A549 (cell line): ENCODE data around the gene FGF23. TPM values are rescaled to one million over a fixed set of nuclear protein-coding genes. Genes with fewer than 3 reads are reported as not detected.
A peak's percentile ranks its signal among the peaks of the same experiment; 100 is the strongest.

ENCODE experiments used
- ATAC-seq, 2 experiments: fragments of 200-7000 bp in 1 of 2; fragments of >200 bp in 1 of 2; cut with Nextera tagmentation in 1 of 2; cut with Tn5 transposase in 1 of 2; 3 replicates each; pipeline versions ENCODE4 v1.8.0 to v1.9.1; 2018 to 2020; ENCODE audit warnings: mild to moderate bottlenecking in 1 of 2, moderate library complexity in 1 of 2
- CTCF ChIA-PET: fragments of 300-600 bp; sonication (Branson Sonifier 250); formaldehyde crosslinking; extraction: SDS; loops from one replicate; lab custom pipeline; 2021; ENCODE audit warnings: antibody characterized with exemption, inconsistent platforms; lab: Yijun Ruan, JAX
- POLR2A ChIA-PET: fragments of 350-600 bp; formaldehyde crosslinking; extraction: SDS; loops from one replicate; lab custom pipeline; 2021; ENCODE audit warnings: antibody characterized with exemption, inconsistent platforms; lab: Yijun Ruan, JAX
- DNase-seq, 2 experiments: peaks; one replicate each; pipeline versions ENCODE4 v3.0.0 to v3.0.0-alpha.2; 2011 to 2016; ENCODE audit warnings: low read depth in 1 of 2, low spot score in 1 of 2
- FAIRE-seq: peaks from 2 replicates; lab custom pipeline; 2011; peaks lifted over from hg19 to GRCh38; lab: Jason Lieb, UNC
- H3K27ac ChIP-seq, 2 experiments: fragments of >200 bp; sonication (Bioruptor Twin); formaldehyde crosslinking; 3 replicates each; pipeline ENCODE4 v1.5.1; 2016 to 2017
- H3K4me1 ChIP-seq: fragments of >200 bp; sonication (Bioruptor Twin); formaldehyde crosslinking; 3 replicates; pipeline ENCODE4 v1.6.1; 2016
- H3K4me2 ChIP-seq: fragments of >200 bp; sonication (Bioruptor Twin); formaldehyde crosslinking; 3 replicates; pipeline ENCODE4 v1.6.1; 2016
- H3K4me3 ChIP-seq: fragments of >200 bp; sonication (Bioruptor Twin); formaldehyde crosslinking; 3 replicates; pipeline ENCODE4 v1.5.1; 2016
- H3K9me3 ChIP-seq: fragments of >200 bp; sonication (Bioruptor Twin); formaldehyde crosslinking; 3 replicates; pipeline ENCODE4 v1.6.1; 2016
- ATOH8 ChIP-seq: fragments of 250-450 bp; sonication (Bioruptor Pico); IDR thresholded peaks from 2 replicates; pipeline ENCODE4 v1.5.0; 2020; ENCODE audit warnings: low read depth, mild to moderate bottlenecking, moderate library complexity
- BHLHE40 ChIP-seq: IDR thresholded peaks from 2 replicates; pipeline ENCODE4 v1.6.1; 2012; ENCODE audit warnings: low read depth, low read length, inconsistent platforms
- CBX2 ChIP-seq: fragments of 200-600 bp; sonication (generic); IDR thresholded peaks from 2 replicates; pipeline ENCODE4 v1.6.1; 2016; ENCODE audit warnings: low read depth, mild to moderate bottlenecking, borderline replicate concordance
- CBX8 ChIP-seq: fragments of 200-600 bp; sonication (generic); IDR thresholded peaks from 2 replicates; pipeline ENCODE4 v1.6.1; 2016
- CEBPB ChIP-seq, 2 experiments: fragments of >200 bp in 1 of 2; sonication (Bioruptor Twin) in 1 of 2; formaldehyde crosslinking in 1 of 2; IDR thresholded peaks; 2 replicates each; pipeline ENCODE4 v1.6.1; 2012 to 2016
- CTCF ChIP-seq: fragments of >200 bp; sonication (Bioruptor Twin); formaldehyde crosslinking; IDR thresholded peaks from 3 replicates; pipeline ENCODE4 v1.5.1; 2016
- E2F6 ChIP-seq: IDR thresholded peaks from 2 replicates; pipeline ENCODE4 v1.6.1; 2012; ENCODE audit warnings: low read depth, borderline replicate concordance
- EP300 ChIP-seq, 2 experiments: fragments of >200 bp; sonication (Bioruptor Twin); formaldehyde crosslinking; IDR thresholded peaks; 2 replicates in 1 of 2; 3 replicates in 1 of 2; pipeline ENCODE4 v1.6.1; 2016 to 2017
- ESRRA ChIP-seq: fragments of 150-350 bp; IDR thresholded peaks from 2 replicates; pipeline ENCODE4 v1.6.1; 2014; ENCODE audit warnings: mild to moderate bottlenecking, low read length, borderline replicate concordance
- GATA3 ChIP-seq: IDR thresholded peaks from 2 replicates; pipeline ENCODE4 v1.6.1; 2012; ENCODE audit warnings: borderline replicate concordance
- HOXA7 ChIP-seq: fragments of 250-450 bp; sonication (Bioruptor Pico); IDR thresholded peaks from 2 replicates; pipeline ENCODE4 v1.5.0; 2020; ENCODE audit warnings: mild to moderate bottlenecking, moderate library complexity
- HOXB5 ChIP-seq: fragments of 250-450 bp; sonication (Bioruptor Pico); IDR thresholded peaks from 2 replicates; pipeline ENCODE4 v1.5.0; 2020; ENCODE audit warnings: mild to moderate bottlenecking, moderate library complexity
- JUN ChIP-seq, 2 experiments: fragments of >200 bp; sonication (Bioruptor Twin); formaldehyde crosslinking; IDR thresholded peaks; 2 replicates in 1 of 2; 3 replicates in 1 of 2; pipeline ENCODE4 v1.6.1; 2016 to 2017
- KDM1A ChIP-seq: fragments of 200-600 bp; sonication (generic); IDR thresholded peaks from 2 replicates; pipeline ENCODE4 v1.6.1; 2016; ENCODE audit warnings: low read depth, mild to moderate bottlenecking
- MAX ChIP-seq: IDR thresholded peaks from 2 replicates; pipeline ENCODE4 v1.6.1; 2012
- MYC ChIP-seq: IDR thresholded peaks from 2 replicates; pipeline ENCODE4 v1.6.1; 2012; ENCODE audit warnings: mild to moderate bottlenecking, inconsistent platforms, low read length, improper control_type of control experiment, borderline replicate concordance
- NFE2L2 ChIP-seq: fragments of 150-350 bp; conservative IDR thresholded peaks from 2 replicates; pipeline ENCODE4 v1.6.1; 2014; ENCODE audit warnings: low read length
- NR3C1 ChIP-seq: fragments of >200 bp; sonication (Bioruptor Twin); formaldehyde crosslinking; IDR thresholded peaks from 3 replicates; pipeline ENCODE4 v1.6.1; 2017
- POLR2A ChIP-seq: IDR thresholded peaks from 2 replicates; pipeline ENCODE4 v1.6.1; 2012; ENCODE audit warnings: mild to moderate bottlenecking, low read length
- RAD21 ChIP-seq, 2 experiments: fragments of >200 bp in 1 of 2; sonication (Bioruptor Twin) in 1 of 2; formaldehyde crosslinking in 1 of 2; IDR thresholded peaks in 1 of 2; conservative IDR thresholded peaks in 1 of 2; 2 replicates in 1 of 2; 3 replicates in 1 of 2; pipeline ENCODE4 v1.6.1; 2012 to 2018; ENCODE audit warnings: inconsistent platforms in 1 of 2
- RCOR1 ChIP-seq: fragments of 150-350 bp; IDR thresholded peaks from 2 replicates; pipeline ENCODE4 v1.6.1; 2014; ENCODE audit warnings: antibody characterized with exemption, low read length, low read depth
- RNF2 ChIP-seq: fragments of 200-600 bp; sonication (generic); IDR thresholded peaks from 2 replicates; pipeline ENCODE4 v1.6.1; 2016; ENCODE audit warnings: low read depth, mild to moderate bottlenecking, antibody characterized with exemption, moderate library complexity, borderline replicate concordance
- SMC3 ChIP-seq: fragments of >200 bp; sonication (Bioruptor Twin); formaldehyde crosslinking; IDR thresholded peaks from 3 replicates; pipeline ENCODE4 v1.6.1; 2018; ENCODE audit warnings: inconsistent platforms
- TFCP2L1 ChIP-seq: fragments of 250-450 bp; sonication (Bioruptor Pico); IDR thresholded peaks from 2 replicates; pipeline ENCODE4 v1.5.0; 2021; ENCODE audit warnings: mild to moderate bottlenecking
- ZFP36 ChIP-seq: fragments of 450-650 bp; IDR thresholded peaks from 2 replicates; pipeline ENCODE4 v1.6.1; 2014; ENCODE audit warnings: borderline replicate concordance; ENCODE audit not compliant: partially characterized antibody
- ZNF302 ChIP-seq: fragments of 250-450 bp; sonication (Bioruptor Pico); IDR thresholded peaks from 2 replicates; pipeline ENCODE4 v1.9.0; 2021; ENCODE audit warnings: inconsistent platforms, mild to moderate bottlenecking, moderate library complexity
- ZSCAN20 ChIP-seq: fragments of 250-450 bp; sonication (Bioruptor Pico); IDR thresholded peaks from 2 replicates; pipeline ENCODE4 v1.8.0; 2022; ENCODE audit warnings: mild to moderate bottlenecking, moderate library complexity
- WGBS: methylation state at CpG from one replicate; pipeline ENCODE4 v1.1.6; 2017; ENCODE audit errors: missing lambda C conversion rate; 5-methylcytosine and 5-hydroxymethylcytosine counted together
- polyA plus RNA-seq, 4 experiments: library from polyadenylated mRNA; depleted of rRNA in 3 of 4; stranded (reverse); fragments of >200 nt; fragmentation: RNase III in 1 of 4; extraction: RNeasy Plus Mini Kit Qiagen cat#74134 plus additional on column Dnase treatment in 1 of 4; gene quantifications; 2 replicates in 3 of 4; 3 replicates in 1 of 4; pipeline ENCODE4 v1.2.3, GENCODE V29; 2011 to 2017

FGF23 gene
- polyA plus RNA-seq, 2 of the 4 experiments (the other 2 are of a cell fraction), result not detected

GRCh38 chr12:4420138-4420670, 40.7 kb upstream of the FGF23 start:
- 40% methylated on average over 5 of the region's 5 CpGs for WGBS
- Histone ChIP-seq H3K4me1 (no peaks in the 10 kb centered on the region), H3K4me3 (no peak overlapping the region), H3K9me3 (no peaks in the 10 kb centered on the region), H3K4me2 (no peak overlapping the region), H3K27ac (no peak overlapping the region)
- DNase-seq, result no peak
- no peak for TF ChIP-seq GATA3
- TF ChIP-seq SMC3, result no peak
- no peak for TF ChIP-seq E2F6
- TF ChIP-seq ZFP36, result no peak
- CTCF ChIA-PET, result interaction anchor here (0.6 to 2.9 kb wide), 10 partner anchors 11 to 338 kb away, joined by 3 to 19 read pairs (median 4); no protein-coding TSS in a partner anchor
- FAIRE-seq, result no peak
- POLR2A ChIA-PET, result no interaction called here
- ATAC-seq, result no peak

- 11% methylated on average over 5 of the region's 5 CpGs for WGBS
- H3K4me3 ChIP-seq, result no peak overlapping the region
- POLR2A ChIA-PET, result no interaction called here
- no peaks in the 10 kb centered on the region for H3K9me3 ChIP-seq
- TF ChIP-seq NR3C1 (no peak), HOXA7 (CRISPR knock-in tag) (no peak)
- TF ChIP-seq, all 56 proteins: peak for 0
- Histone ChIP-seq H3K27ac (no peak overlapping the region), H3K4me2 (no peak overlapping the region), H3K4me1 (no peaks in the 10 kb centered on the region)
- no peak for DNase-seq
- FAIRE-seq, result no peak
- CTCF ChIA-PET, result no interaction called here
- no peak for ATAC-seq
Observed at GRCh38 chr12:4418913-4419312, 39.4 kb upstream of the FGF23 start.

- TF ChIP-seq ZNF302 (CRISPR knock-in tag) (no peak), POLR2A (no peak), MYC (no peak), BHLHE40 (no peak), NFE2L2 (no peak), JUN (IDR thresholded peaks at IDR 0.05) (no peak), EP300 (IDR thresholded peaks at IDR 0.05) (no peak), CEBPB (IDR thresholded peaks at IDR 0.05) (no peak), ATOH8 (no peak), E2F6 (no peak), RNF2 (no peak), ZSCAN20 (no peak), MAX (no peak), HOXB5 (CRISPR knock-in tag) (no peak), CBX8 (no peak)
- Histone ChIP-seq H3K4me1 (no peaks in the 10 kb centered on the region), H3K4me2 (no peak overlapping the region), H3K27ac (no peak overlapping the region), H3K4me3 (no peak overlapping the region), H3K9me3 (no peaks in the 10 kb centered on the region)
- CTCF ChIA-PET, result interaction anchor here (1.3 to 1.6 kb wide), 2 partner anchors 21 to 110 kb away, joined by 3 read pairs; no protein-coding TSS in a partner anchor
- no peak for ATAC-seq
- POLR2A ChIA-PET, result no interaction called here
- DNase-seq, result no peak
- WGBS, result 7% methylated on average over 5 of the region's 5 CpGs
- no peak for FAIRE-seq
Observed at GRCh38 chr12:4417936-4418335, 38.4 kb upstream of the FGF23 start.

GRCh38 chr12:4417455-4417854, 37.9 kb upstream of the FGF23 start:
- ChIA-PET POLR2A (no interaction called here), CTCF (interaction anchor here (1.3 to 2.6 kb wide), 3 partner anchors 21 to 110 kb away, joined by 3 to 9 read pairs (median 3); no protein-coding TSS in a partner anchor)
- 26% methylated on average over 6 of the region's 6 CpGs for WGBS
- H3K4me2 ChIP-seq, result no peak overlapping the region
- DNase-seq (no peak), ATAC-seq (peak in 1 of 2 experiments; percentile 18; a peak in 3 of 6 replicates), FAIRE-seq (no peak)
- H3K27ac ChIP-seq, result no peak overlapping the region
- H3K9me3 ChIP-seq, result no peaks in the 10 kb centered on the region
- no peaks in the 10 kb centered on the region for H3K4me1 ChIP-seq
- H3K4me3 ChIP-seq, result no peak overlapping the region
- TF ChIP-seq ESRRA (no peak), SMC3 (no peak), KDM1A (no peak), RCOR1 (no peak), HOXB5 (CRISPR knock-in tag) (no peak), CBX2 (no peak), ZNF302 (CRISPR knock-in tag) (no peak), TFCP2L1 (CRISPR knock-in tag) (no peak), CTCF (no peak), RAD21 (conservative IDR thresholded peaks at IDR 0.05 in 1 of 2, IDR thresholded peaks at IDR 0.05 in 1 of 2) (no peak)
- TF ChIP-seq, all 56 proteins: peak for 0
